Endothelial cell of umbilical vein (primary cell): ENCODE measurements around the gene GAS7.

ENCODE experiments used
- EZH2 ChIP-seq: IDR thresholded peaks from 2 replicates; pipeline ENCODE4 v1.6.1; 2012; ENCODE audit warnings: borderline replicate concordance, low read depth, mild to moderate bottlenecking, moderate library complexity, low read length, inconsistent platforms; ENCODE audit not compliant: severe bottlenecking
- POLR2A ChIP-seq: IDR thresholded peaks from 2 replicates; pipeline ENCODE4 v1.6.1; 2012; ENCODE audit warnings: low read depth, mild to moderate bottlenecking, control low read depth, low read length

DNA sequence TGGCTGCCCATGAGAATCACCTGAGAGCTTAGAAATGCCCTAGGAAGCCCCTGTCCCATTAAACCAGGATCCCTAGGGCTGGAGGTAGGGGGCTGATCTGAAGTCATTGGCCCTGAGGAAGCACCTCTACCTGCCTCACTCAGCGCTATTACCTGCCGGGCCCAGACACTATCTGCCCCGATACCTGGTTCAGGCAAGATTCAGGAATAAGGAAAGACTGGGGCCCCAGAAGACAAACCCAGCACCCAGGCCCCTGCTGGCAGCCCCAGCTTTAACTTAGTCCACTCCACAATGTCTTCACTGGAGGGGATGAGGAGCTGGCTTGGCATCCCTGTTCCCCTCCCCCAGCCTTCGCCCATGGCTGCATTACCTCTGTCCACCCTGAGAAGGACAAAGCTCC lies 126.3 kb downstream of the GAS7 start:
- TF ChIP-seq EZH2 (no peak), POLR2A (no peak)
